CD14-positive monocyte (primary cell): Measurements from ENCODE around the gene MON1A. TPM values are rescaled to one million over a fixed set of nuclear protein-coding genes. Genes with fewer than 3 reads are reported as not detected.

Experiments used
- DNase-seq, 3 donors: peaks; one replicate each; pipeline ENCODE4 v3.0.0-alpha.2; 2011 to 2022
- H2AFZ ChIP-seq: 2 replicates; pipeline ENCODE4 v1.6.0; 2012; ENCODE audit warnings: mild to moderate bottlenecking, low read depth, low read length, inconsistent platforms; ENCODE audit not compliant: insufficient read depth, poor library complexity, severe bottlenecking
- H3K27ac ChIP-seq, 2 donors: 1 replicate in 1 of 2; 2 replicates in 1 of 2; pipeline ENCODE4 v1.5.1; 2012 to 2013; ENCODE audit warnings: low read length in 2 of 2, control low read depth in 1 of 2, inconsistent platforms in 1 of 2, low read depth in 1 of 2, mild to moderate bottlenecking in 1 of 2
- H3K27me3 ChIP-seq, 2 donors: one replicate each; pipeline versions ENCODE4 v1.6.0 to v1.6.1; 2011 to 2013; ENCODE audit warnings: low read length in 2 of 2; ENCODE audit not compliant: control insufficient read depth in 2 of 2, insufficient read depth in 2 of 2
- H3K36me3 ChIP-seq, 2 donors: replicated peaks in 1 of 2; 1 replicate in 1 of 2; 2 replicates in 1 of 2; pipeline versions ENCODE4 v1.5.1 to v1.6.1; 2012 to 2013; ENCODE audit warnings: low read length in 2 of 2, control low read depth in 1 of 2, inconsistent platforms in 1 of 2, mild to moderate bottlenecking in 1 of 2; ENCODE audit not compliant: insufficient read depth in 2 of 2, control insufficient read depth in 1 of 2
- H3K4me1 ChIP-seq, 2 donors: 1 replicate in 1 of 2; 2 replicates in 1 of 2; pipeline versions ENCODE4 v1.5.1 to v1.6.1; 2012 to 2013; ENCODE audit warnings: low read length in 2 of 2, control low read depth in 1 of 2, inconsistent platforms in 1 of 2, mild to moderate bottlenecking in 1 of 2, moderate library complexity in 1 of 2; ENCODE audit not compliant: insufficient read depth in 2 of 2, control insufficient read depth in 1 of 2
- H3K4me2 ChIP-seq: replicated peaks from 2 replicates; pipeline ENCODE3; 2012; ENCODE audit warnings: low read length, moderate library complexity, mild to moderate bottlenecking; ENCODE audit not compliant: poor library complexity, severe bottlenecking; ENCODE audit errors: extremely low read depth
- H3K4me3 ChIP-seq, 3 experiments: fragments of 200-600 bp in 1 of 3; sonication (generic) in 1 of 3; replicated peaks in 1 of 3; 1 replicate in 2 of 3; 2 replicates in 1 of 3; pipeline ENCODE4 v1.5.1; 2011 to 2013; ENCODE audit warnings: low read length in 3 of 3, mild to moderate bottlenecking in 3 of 3, control low read depth in 2 of 3, low read depth in 2 of 3, inconsistent platforms in 1 of 3, moderate library complexity in 1 of 3
- H3K79me2 ChIP-seq: 2 replicates; pipeline ENCODE4 v1.6.0; 2012; ENCODE audit warnings: mild to moderate bottlenecking, control low read depth, inconsistent platforms, low read length, moderate library complexity; ENCODE audit not compliant: insufficient read depth
- H3K9ac ChIP-seq: 2 replicates; pipeline ENCODE4 v1.6.0; 2017; ENCODE audit warnings: low read length, mild to moderate bottlenecking; ENCODE audit not compliant: insufficient read depth, poor library complexity, severe bottlenecking
- H3K9me3 ChIP-seq, 2 donors: replicated peaks in 1 of 2; 1 replicate in 1 of 2; 2 replicates in 1 of 2; pipeline versions ENCODE4 v1.5.1 to v1.6.1; 2012 to 2013; ENCODE audit warnings: low read length in 2 of 2, control low read depth in 1 of 2; ENCODE audit not compliant: control insufficient read depth in 1 of 2, insufficient read depth in 1 of 2
- H4K20me1 ChIP-seq: 2 replicates; pipeline ENCODE4 v1.6.0; 2012; ENCODE audit warnings: mild to moderate bottlenecking, low read length, control low read depth, moderate library complexity; ENCODE audit not compliant: insufficient read depth
- H3K27ac Mint-ChIP-seq, 7 donors: one replicate each; pipeline ENCODE4 v1.8.0; 2020; ENCODE audit warnings: mild to moderate bottlenecking in 7 of 7, mixed read lengths in 7 of 7, moderate library complexity in 6 of 7, inconsistent platforms in 2 of 7
- H3K27me3 Mint-ChIP-seq, 3 donors: one replicate each; pipeline ENCODE4 v1.8.0; 2021 to 2022; ENCODE audit warnings: low read depth in 3 of 3, mild to moderate bottlenecking in 3 of 3, mixed read lengths in 3 of 3, moderate library complexity in 3 of 3, inconsistent platforms in 1 of 3
- H3K36me3 Mint-ChIP-seq, 2 donors: one replicate each; pipeline ENCODE4 v1.8.0; 2020; ENCODE audit warnings: mixed read lengths in 2 of 2, inconsistent platforms in 1 of 2, mild to moderate bottlenecking in 1 of 2
- H3K4me1 Mint-ChIP-seq: one replicate; pipeline ENCODE4 v1.8.0; 2020; ENCODE audit warnings: mild to moderate bottlenecking, mixed read lengths
- H3K4me3 Mint-ChIP-seq, 2 donors: one replicate each; pipeline ENCODE4 v1.8.0; 2020; ENCODE audit warnings: mild to moderate bottlenecking in 2 of 2, mixed read lengths in 2 of 2, moderate library complexity in 1 of 2
- H3K9me3 Mint-ChIP-seq, 7 donors: one replicate each; pipeline ENCODE4 v1.8.0; 2020 to 2022; ENCODE audit warnings: mixed read lengths in 7 of 7, mild to moderate bottlenecking in 6 of 7, moderate library complexity in 6 of 7, inconsistent platforms in 2 of 7
- CTCF ChIP-seq: fragments of 200-600 bp; IDR thresholded peaks from one replicate; pipeline ENCODE4 v1.8.0; 2022; ENCODE audit warnings: antibody characterized with exemption, mild to moderate bottlenecking
- WGBS: methylation state at CpG from one replicate; pipeline ENCODE4 v1.1.5; 2013; ENCODE audit warnings: missing lambda C conversion rate; ENCODE audit not compliant: insufficient coverage; 5-methylcytosine and 5-hydroxymethylcytosine counted together
- intact Hi-C, 2 donors: fragments of 100-400 bp; cut with micrococcal nuclease; formaldehyde crosslinking; loops; one replicate each; pipeline versions ENCODE4 v1.15.0 to v1.15.1; 2023
- polyA plus RNA-seq, 3 donors: library from polyadenylated mRNA; depleted of rRNA in 1 of 3; unstranded in 2 of 3; stranded (reverse) in 1 of 3; fragments of 300-500 nt in 2 of 3; fragments of >200 nt in 1 of 3; fragmentation: Illumina TruSeq in 2 of 3; gene quantifications; 1 replicate in 2 of 3; 2 replicates in 1 of 3; pipeline ENCODE4 v1.2.3, GENCODE V29; 2012 to 2021

Gene MON1A
- polyA plus RNA-seq, 3 donors: 5.4 to 6.6 (median 6.1) TPM

GRCh38 chr3:49928481-49929017 is 1.1 kb downstream of the MON1A start:
- peaks cover 25% of the 10 kb centered on the region for H3K4me1 Mint-ChIP-seq
- Histone ChIP-seq H3K36me3 (no peaks in the 10 kb centered on the region), H3K4me3 (peak overlapping the region in 1 of 3 experiments; percentile 98), H3K4me2 (peak overlapping the region; percentile 96), H2AFZ (peak overlapping the region; percentile 100), H3K9me3 (no peaks in the 10 kb centered on the region), H3K9ac (no peak overlapping the region), H3K27me3 (no peaks in the 10 kb centered on the region), H3K27ac (no peak overlapping the region), H3K4me1 (peaks cover 22 to 25% of the 10 kb centered on the region in 2 donors), H4K20me1 (no peaks in the 10 kb centered on the region), H3K79me2 (no peaks in the 10 kb centered on the region)
- no peak for TF ChIP-seq CTCF
- DNase-seq: no peak
- intact Hi-C loops: loop anchor here (1.0 to 10.0 kb wide), 3 partner anchors 12 to 426 kb away; partner anchors contain the start of genes TRAIP (in 2 of the 2), CYB561D2 (in 1 of the 2), NPRL2 (in 1 of the 2) and RBM6 (in 1 of the 2)
- peaks cover 0 to 3% (median 2%) of the 10 kb centered on the region in 3 donors for H3K27me3 Mint-ChIP-seq
- H3K36me3 Mint-ChIP-seq: peaks cover 4 to 12% of the 10 kb centered on the region in 2 donors
- H3K4me3 Mint-ChIP-seq: peak overlapping the region in 1 of 2 donors; percentile 82
- no peak overlapping the region for H3K27ac Mint-ChIP-seq
- H3K9me3 Mint-ChIP-seq: no peaks in the 10 kb centered on the region
- WGBS: 92% methylated on average over 3 of the region's 5 CpGs

GRCh38 chr3:49927798-49928197 is 1.8 kb downstream of the MON1A start:
- Histone ChIP-seq H3K36me3 (no peaks in the 10 kb centered on the region), H3K27ac (no peak overlapping the region), H3K9ac (no peak overlapping the region), H4K20me1 (no peaks in the 10 kb centered on the region), H3K4me3 (no peak overlapping the region), H3K4me1 (peaks cover 19 to 23% of the 10 kb centered on the region in 2 donors), H3K9me3 (no peaks in the 10 kb centered on the region), H3K27me3 (no peaks in the 10 kb centered on the region), H3K79me2 (no peaks in the 10 kb centered on the region), H2AFZ (no peak overlapping the region), H3K4me2 (no peak overlapping the region)
- no peak for TF ChIP-seq CTCF
- H3K27ac Mint-ChIP-seq: no peak overlapping the region
- peaks cover 25% of the 10 kb centered on the region for H3K4me1 Mint-ChIP-seq
- DNase-seq: no peak
- intact Hi-C loops: loop anchor here (5.0 to 10.0 kb wide), 2 partner anchors 70 to 427 kb away; partner anchors contain the start of genes TRAIP (in 2 of the 2), CYB561D2 (in 1 of the 2), NPRL2 (in 1 of the 2) and TMEM115 (in 1 of the 2)
- H3K9me3 Mint-ChIP-seq: no peaks in the 10 kb centered on the region
- H3K36me3 Mint-ChIP-seq: peaks cover 4 to 13% of the 10 kb centered on the region in 2 donors
- 100% methylated on average over 3 of the region's 5 CpGs for WGBS
- no peak overlapping the region for H3K4me3 Mint-ChIP-seq
- peaks cover 0 to 3% (median 2%) of the 10 kb centered on the region in 3 donors for H3K27me3 Mint-ChIP-seq
